Dedifferentiated amniotic fluid mesenchymal stem cell (primary cell): Measurements from ENCODE around the gene ALOX12B.
"Not testable (repeated sequence)": the region's sequence is repeated elsewhere in the genome, so short reads cannot be mapped to it uniquely, and the experiment has no call there.

Experiments
- DNase-seq: peaks from one replicate; pipeline ENCODE4 v3.0.0-alpha.2; 2016; ENCODE audit errors: extremely low spot score

ALOX12B gene

DNA sequence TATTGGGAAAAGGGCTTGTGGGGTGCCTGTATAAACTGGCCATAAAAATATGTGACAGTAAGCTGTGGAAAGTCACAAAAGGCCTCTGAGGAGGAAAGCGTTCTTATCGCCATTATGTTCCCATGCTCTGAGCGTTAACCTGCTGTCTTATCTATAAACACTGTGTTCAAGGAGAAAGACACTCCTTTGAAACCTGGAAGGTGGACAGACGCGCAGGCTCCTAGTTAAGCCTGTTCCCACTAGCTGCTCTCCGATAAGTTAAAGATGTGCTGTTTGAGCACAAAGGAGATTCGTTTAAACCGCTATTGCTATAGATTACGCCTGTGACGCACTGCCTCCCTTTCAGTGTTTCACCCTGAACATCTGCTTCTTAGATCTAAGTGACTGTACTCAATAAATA lies 5.2 kb downstream of the ALOX12B start:
- no peak for DNase-seq

DNA sequence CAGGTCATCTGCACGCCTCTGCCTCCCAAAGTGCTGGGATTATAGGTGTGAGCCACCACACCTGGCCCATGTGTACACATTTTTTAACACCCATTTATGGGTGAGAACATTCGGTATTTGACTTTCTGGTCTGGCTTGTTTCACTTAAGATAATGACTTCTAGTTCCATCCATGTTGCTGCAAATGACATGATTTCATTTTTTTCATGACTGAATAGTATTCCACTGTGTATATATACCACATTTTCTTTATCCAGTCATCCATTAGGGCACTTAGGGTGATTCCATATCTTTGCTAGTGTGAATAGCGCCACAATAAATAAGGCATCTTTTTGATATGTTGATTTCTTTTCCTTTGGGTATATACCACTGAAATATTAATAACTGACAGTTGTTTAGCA lies 5.6 kb downstream of the ALOX12B start:
- no peak for DNase-seq

DNA sequence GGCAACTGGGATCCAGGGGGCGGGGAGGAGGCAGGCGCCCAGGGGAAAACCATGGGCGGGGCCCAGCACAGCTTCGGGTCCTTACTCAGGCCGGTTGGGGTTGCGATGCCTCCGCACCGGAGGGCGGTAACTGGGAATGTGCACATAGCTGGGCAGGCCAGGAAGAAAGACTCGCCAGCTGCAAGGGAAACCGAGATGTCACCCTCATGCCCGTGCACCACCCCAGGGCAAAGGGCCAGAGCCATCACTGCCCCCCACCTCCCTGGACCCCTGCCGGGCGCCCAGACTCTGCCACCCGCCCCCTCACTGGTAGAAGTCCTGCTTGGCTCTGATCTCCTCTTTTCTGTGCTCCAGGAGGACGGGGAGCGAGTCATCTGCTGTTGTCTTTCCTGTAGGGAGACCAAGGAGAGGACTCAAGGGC lies 6.7 kb downstream of the ALOX12B start:
- DNase-seq = no peak

DNA sequence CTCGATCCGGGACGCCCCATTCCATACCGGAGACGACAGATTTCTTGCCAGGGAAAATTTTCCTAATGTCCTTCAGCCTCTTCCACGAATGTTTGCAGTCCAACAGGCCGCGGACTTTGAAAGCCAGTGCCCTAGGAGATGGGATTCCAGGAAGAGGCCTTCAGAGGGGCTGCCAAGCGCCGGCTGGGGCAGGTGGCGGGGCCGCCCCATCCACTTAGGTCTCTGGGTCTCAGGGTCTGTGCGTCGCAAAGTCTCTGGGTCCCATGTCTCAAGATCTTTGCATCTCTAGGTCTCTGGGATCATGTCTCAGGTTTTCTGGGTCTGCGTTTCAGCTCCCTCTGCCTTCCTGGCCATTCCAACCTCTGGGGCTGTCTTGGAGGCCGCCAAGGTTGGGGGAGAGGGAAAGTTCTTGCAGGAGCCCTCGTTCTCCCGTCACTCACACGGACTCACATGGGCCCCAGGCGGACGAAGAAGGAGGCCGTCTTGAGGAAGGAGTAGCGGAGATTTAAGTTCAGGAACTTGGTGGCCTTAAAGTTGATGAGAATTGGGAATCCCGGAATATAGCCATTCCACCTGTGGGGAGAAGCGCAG lies 7.2 kb downstream of the ALOX12B start:
- no peak for DNase-seq

DNA sequence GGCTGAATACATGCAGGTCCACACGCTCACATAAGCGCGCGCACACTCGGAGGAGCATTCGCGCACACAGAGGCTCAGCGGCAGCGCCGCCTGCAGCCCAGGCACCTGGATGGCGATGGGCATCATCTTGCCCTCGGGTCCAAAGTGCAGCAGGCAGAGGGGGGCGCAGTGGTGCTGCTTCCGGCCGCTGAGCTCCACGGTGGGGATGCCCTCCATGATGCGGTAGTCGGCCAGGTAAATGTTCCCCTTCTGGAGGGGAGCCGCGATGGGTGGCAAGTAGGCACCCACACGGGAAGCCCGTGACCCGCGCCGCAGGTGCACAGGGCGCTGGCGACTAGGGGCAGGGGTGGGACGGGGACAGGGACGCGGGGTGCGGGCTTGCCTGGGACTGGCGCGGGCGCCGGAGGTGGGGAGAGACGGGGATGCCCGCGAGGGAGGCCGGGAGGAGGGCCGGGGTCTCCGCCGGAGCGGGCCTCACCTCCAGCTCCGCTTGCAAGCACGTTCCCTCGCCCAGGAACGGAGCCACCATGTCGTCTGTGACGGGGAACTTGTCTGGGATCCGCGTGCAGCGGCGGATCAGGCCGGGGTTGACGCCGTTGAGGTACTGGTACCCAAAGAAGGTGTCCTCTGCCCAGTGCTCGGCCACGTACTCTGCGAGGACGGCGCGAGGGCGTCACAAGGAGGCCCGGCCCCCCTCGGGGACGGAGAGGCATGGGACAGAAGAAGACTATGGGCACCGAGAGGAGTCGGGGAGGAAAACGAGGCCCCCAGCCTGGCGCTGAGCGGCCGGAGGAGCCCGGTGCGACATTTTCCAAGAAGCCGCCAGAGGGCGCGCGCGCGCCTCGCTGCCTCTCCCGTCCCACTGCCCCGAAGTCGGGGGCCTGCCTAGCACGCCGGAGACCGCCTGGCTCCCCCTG lies 8.0 kb downstream of the ALOX12B start:
- DNase-seq = peak; percentile 25

DNA sequence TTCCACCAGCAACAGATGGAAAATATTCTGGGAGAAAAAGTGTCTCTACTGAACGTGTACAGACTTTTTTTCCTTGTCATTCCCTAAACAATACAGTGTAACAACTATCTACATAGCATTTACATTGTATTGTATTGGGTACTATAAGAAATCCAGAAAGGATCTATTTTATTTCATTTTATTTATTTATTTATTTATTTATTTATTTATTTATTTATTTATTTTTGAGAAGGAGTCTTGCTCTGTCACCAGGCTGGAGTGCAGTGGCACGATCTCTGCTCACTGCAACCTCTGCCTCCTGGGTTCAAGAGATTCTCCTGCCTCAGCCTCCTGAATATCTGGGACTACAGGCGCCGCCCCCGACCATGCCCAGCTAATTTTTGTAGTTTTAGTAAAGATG lies 9.6 kb downstream of the ALOX12B start:
- not testable (repeated sequence) for DNase-seq

DNA sequence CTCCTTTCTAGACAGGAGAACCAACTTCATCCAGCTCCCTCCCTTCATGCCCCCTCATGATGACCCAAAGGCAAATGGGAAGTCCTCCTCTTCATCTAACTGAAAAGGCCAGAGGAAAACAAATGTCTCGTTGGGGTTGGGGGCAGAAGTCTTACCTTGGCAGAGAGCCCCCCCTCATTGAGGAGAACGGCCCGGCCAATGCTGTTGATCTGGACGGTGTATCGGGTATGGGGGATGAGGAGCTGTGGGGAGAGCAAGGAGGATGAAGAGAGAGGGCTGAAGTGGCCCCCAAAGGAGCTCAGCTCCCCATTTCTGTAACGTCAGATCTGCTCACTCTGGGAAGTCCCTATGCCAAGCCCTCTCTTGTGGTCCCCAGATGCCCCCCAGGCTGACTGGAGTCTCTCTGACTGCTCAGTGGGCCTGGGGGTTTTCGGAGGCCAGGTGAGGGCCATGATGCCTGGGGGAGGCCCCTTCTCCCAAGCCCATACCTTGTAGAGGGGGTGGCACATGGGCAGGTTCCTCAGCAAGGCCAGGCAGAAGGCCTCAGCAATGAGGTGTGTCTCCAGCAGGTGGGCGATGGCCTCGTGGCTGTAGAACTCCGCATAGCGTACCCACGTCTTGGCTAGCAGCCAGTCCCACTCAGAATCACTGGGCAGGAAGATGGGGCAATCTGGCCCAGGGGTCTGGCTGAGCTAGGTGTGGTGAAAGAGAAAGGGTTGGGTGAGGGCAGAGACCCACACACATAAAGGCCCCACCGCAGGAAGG lies 10.8 kb downstream of the ALOX12B start:
- DNase-seq = no peak

DNA sequence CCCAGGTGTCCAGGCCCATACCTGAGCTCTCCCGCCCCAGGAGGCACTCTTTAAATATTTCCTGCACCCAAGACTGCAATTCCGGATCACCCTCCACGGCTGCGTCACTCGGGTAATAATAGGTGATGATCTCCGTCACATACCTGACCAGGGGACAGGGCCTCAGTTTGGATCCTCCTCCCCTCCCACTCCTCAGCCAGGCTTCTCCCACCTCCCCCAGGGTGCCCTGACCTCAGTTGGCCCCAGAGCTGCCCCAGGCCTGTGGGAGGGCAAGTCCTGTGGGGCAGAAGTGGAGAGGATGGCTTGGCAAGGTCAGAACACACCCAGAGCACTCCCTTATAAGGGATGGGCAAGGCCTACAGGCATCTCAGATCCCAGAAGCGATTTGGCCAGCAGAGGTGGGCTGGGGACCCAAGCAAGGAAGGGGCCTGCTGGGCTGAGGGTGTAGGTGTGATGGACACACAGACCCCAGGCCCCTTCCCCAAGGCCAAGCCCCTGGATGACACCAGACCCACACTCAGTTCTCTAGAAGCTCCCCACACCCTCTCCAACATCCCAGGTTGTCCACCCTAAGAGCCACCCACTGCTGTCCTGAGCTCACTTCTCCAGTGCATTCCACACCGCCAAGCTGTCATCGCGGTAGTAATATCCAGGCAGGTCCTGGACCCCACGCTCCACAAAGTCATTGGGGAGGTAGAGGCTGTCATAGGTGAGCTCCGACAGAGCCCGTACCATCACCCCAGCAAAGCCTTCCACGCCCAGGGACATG lies 11.8 kb downstream of the ALOX12B start:
- DNase-seq = no peak

DNA sequence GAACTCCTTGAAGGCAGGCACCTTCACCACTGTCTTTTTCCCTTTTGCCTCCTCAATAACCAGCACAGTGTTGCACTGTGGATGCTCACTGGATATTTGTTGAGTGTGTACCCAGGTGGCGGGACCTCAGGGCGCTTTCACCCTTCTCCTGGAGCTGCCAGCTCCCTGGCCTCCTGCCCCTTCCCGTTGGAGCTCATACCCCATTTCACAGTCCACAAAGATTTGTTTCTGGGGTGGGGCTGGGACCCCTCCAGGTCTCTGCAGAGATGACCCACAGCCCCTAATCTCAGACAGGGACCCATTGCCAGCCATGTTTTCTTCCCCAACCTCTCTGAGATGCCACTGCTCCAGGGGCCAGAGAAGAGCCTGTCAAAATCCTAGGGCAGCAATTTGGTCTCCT lies 12.4 kb downstream of the ALOX12B start:
- DNase-seq = no peak

DNA sequence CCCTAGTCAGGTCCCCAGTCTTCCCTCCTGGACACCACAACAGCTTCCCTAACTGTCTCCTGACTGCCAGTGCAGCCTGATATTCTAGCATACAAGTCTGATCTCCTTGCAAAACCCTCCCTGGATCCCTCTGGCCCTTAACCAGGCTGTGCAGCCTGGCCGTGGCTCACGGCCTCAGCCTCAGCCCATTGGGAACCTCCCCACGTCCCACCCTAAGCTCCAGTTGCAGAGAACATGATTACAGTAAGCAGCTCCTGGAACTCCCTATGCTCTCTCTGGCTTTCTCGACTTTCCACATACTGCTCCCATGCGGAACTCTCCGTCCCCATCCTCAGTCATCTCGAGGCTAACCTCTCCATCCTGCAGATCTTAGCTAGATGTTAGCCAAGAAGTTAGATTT lies 13.0 kb downstream of the ALOX12B start:
- no peak for DNase-seq

DNA sequence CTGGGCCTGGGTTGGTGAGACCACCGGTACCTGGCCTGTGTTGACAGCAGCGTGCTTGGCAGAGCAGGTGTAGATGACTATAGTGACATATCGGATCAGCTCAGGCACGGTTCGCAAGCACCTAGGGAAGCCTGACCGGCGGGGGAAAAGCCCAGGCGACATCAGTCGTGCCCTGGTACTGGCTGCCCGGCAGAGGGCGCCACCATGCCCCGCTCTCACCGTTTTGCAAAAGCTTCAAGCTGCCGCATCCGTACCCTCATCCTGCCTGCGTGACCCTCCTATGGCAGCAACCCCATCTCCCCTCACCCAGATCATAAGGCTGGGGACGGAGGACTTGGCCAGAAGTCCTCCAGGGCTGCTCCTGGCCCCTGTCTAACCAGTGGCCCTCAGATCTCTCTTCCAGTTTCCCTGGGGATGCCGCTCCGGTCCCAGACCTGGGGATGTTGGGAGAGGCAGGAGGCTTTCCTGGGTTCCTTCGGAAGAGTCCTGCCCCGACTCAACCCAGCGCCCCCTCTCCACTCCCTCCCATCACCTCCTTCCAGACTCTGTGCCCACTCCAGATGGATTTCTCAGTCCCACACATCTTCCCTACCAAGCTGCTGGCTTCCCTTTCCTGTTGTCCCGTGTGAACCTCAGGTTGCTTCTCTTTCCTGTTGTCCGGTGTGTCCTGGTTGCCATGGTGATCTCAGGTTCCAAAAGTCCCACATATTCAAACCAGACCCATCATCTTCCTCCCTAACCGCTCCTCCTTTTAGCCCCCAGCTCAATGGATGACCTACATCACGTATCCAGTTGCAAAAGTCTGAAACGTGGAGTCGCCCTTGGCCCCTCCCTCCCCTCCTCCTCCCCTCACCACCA lies 13.7 kb downstream of the ALOX12B start:
- no peak for DNase-seq

DNA sequence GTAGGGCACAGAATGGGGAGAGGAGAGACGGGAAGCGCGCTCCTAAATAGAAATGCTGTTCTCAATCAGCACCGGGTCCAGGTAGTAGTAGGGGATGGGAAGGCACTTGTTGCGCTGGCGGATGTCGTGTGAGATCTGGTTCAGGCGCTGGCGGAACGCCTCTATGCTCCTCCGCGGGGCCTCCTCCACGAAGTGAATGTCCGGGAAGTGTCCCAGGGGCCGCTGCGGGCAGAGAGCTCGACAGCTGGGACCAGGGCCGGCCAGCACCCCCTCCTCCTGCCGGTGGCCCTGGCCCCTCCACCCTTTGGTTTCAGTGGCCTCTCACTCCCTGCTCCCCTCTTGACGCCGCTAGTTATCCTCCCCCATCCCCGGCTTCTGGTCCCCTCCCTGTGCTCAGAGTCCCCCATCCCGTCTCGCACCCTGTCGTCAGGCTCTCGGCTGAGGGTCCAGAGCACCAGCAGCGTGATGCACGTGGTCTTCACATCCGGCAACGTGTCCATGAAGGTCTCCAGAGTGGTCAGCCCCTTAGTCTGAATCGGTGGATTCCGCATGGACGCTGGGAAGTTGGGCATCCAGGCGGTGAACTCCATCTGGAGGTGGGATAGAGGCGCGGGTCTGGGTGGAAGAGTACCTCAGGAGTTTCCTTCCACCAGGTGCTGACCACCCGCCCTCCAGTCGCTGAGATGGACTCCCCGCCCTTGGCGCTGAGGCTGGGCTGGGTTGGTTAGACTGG lies 14.6 kb downstream of the ALOX12B start:
- no peak for DNase-seq

DNA sequence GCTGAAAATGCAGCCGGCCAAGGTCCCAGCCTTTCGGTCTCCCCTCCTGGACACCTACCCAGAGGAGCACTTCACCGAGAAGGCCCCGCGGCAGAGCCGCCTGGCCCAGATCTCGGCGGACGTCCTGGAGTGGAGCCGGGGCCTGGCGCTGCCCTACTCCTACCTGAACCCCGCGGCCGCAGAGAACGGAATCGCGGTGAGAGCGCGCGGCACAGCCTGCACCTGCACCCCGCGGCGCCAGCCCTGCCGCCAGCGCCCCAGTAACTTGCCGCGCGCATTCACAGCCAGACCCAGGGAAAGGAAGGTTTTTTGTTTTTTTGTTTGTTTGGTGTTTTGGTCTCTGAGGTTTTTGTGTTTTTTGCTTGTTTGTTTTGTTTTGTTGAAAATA lies 15.2 kb downstream of the ALOX12B start:
- no peak for DNase-seq

DNA sequence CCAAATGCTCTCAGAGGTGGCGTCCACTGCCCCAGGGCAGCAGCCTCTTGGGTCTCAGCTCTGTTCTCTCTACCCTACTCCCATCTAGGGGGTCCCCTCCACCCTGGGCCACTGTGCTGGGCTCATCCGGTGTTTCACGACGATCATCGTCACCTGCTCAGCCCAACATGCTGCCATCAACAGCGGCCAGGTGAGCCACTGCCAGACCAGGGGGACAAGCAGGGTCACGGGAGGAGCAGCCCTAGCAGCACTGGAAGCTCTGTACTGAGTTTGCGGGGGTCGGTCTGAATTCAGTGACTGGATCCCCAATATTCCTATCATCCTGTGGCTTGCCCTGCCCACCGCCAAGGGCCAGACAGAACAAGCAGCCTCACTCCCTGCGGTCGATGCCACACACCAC lies 16.0 kb downstream of the ALOX12B start:
- DNase-seq = no peak

DNA sequence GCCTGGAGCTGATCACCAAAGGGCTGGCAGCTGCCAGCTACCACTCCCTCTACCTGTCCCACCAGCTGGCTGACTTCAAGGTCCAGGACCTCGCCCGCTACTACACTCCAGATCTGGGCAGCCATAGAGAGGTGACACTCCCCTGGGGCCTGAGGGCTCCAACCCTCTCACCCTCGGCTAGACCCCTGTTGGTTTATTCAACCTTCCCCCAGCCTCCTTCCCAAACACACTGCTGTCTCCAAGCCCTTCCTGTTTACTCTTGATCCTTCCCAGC lies 18.0 kb downstream of the ALOX12B start:
- DNase-seq = no peak

DNA sequence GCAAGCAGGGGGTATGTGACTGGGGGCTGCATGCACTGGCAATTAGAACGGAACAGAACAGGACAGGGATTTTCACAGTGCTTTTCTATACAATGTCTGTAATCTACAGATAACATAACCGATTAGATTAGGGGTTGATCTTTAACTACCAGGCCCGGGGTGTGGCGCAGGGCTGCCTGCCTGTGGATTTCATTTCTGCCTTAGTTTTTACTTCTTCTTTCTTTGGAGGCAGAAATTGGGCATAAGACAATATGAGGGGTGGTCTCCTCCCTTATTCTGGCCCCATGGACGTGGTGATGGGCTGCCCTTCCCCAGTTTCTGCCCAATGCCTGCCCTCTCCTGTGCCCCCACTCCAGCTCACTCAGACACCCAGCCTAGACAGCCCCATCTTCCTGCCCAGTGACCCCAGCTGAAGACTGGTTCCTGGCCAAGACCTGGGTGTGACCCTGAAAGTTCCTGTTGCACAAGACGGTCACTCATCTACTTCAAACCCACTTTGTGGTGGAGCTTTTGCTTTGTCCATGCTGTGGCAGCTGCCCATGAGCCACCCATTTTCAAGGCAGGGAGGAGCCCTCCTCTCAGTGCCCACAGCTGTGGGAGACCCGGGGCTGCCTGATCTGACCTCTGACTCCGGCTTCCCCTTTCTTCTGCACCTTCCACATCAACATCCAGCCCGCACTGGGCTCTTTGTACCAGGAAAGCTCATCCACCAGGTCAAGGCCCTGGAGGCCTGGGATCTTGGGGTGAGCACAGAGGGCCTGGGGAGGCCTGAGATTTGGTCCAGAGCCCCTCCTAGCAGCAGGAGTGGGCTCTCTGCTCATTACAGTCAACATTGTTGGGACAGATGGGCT lies 18.6 kb downstream of the ALOX12B start:
- no peak for DNase-seq

DNA sequence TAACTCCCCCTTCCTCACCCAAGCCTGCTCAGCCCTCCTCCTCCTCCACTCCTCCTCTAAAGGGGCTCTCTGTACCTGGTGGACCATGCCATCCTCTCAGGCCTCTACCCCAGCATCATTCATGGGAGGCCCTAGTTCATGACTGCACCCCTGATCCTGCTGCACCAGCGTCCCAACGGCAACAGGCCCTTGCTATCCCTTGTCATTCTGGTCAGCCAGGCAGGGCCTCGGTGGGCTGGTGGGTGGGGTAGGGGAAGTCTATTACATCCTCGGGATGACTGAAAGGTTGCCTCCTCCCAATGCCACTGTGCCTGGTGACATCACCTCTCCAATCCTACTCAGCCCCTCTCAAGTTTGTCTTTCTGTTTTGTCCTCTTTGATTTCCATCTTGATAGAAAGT lies 19.7 kb downstream of the ALOX12B start:
- DNase-seq = no peak

DNA sequence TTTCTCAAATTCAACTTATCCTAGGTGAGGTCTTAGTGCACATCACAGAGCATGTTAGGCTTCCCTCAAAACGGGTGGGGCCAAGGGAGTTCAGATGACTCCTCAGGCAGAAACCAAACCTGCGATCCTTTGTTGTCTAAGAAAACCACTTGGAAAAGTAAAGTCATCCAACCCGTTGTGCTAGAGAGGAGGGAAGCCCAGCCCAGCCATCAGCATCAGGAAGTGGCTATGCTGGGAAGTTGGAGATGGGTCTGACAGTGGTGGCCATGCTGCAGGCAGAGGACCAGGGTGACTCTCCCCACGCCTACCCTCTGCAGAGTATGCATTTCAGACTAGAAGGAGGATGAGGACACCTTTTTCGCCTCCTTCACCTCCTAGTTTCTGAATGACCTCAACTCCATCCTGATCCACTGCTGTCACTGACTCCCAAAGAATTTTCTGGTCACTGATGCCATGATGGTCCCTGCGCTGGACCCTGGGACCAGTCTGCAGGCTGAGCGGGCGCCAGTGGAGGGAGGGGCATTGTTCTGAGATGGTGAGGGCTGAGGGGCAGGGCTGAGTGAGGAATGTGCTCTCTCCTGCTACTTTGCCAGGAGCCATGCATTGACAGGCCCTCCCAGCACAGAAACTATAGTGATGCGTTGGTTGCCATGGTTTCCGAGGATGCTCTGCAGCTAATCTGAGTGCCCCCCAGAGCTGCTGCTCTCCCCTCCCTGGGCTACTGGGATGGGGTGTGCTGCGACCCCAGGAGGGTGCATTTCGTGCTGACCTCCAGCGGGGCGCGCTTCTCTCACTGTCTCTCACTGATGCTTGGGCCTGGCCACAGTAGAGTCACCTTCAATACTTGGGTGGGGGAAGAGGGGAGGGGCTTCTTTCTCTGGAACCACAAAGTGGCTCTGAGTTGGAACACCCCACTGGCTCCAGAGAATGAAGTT lies 20.4 kb downstream of the ALOX12B start:
- no peak for DNase-seq
